NCI-H2081 treated with DMSO at 0.1 percent for 48 hours (cell line): ENCODE measurements around the gene AFAP1L2.

Source experiments
- DNase-seq: peaks from one replicate; lab custom pipeline; 2025; lab: John Stamatoyannopoulos, UW

AFAP1L2 gene

DNA sequence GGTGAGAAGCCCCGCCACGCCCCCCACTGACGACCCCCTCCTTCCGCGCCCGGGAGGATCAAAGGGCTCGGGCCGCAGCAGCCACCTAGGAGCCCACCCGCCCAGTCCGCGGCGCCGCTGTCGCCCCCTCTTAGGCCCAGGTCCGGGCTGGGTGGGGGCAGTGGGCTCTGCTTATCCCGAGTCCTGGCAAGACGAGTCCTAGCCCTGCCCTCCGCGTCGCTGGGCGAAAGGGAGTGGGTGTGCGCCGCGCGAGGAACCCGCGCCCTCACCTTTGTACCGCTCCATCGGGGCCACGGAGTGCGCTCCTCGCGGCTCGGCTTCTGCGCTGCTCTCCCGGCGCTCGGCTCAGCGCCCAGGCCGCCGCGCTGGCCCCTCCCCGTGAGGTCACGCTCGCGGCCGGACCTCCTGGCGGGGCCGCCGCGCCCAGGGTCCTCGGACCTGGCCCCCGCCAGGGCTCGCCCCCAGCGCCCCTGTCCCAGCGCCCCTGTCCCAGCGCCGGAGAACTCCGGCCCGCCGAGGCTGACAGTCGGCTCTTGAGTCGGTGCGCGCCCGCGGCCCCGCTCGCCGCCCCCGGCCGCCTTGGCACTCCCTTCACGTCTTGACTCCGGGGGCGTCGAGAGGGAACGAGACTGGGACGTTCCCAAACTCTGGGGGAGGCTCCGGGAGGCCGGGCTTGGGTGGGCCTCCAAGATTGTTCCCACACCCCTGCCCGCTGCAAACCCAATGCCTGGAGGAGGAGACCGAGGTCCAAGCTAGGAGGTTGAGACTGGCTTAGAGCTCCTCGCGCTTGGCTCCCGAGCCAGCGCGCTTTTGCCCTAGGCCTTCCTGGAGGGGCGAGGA is at the start of gene AFAP1L2:
AFAP1L2 (minus strand) TSS at position 332 of the 840 bp plus-strand sequence; CDS start at position 285, 47 bp downstream.
- no peak for DNase-seq

GRCh38 chr10:114453576-114453975 is 49.3 kb upstream of the AFAP1L2 start:
- no peak for DNase-seq

GRCh38 chr10:114448897-114449296 is 44.6 kb upstream of the AFAP1L2 start:
- no peak for DNase-seq

GRCh38 chr10:114445332-114445731 is 41.0 kb upstream of the AFAP1L2 start:
- no peak for DNase-seq

DNA sequence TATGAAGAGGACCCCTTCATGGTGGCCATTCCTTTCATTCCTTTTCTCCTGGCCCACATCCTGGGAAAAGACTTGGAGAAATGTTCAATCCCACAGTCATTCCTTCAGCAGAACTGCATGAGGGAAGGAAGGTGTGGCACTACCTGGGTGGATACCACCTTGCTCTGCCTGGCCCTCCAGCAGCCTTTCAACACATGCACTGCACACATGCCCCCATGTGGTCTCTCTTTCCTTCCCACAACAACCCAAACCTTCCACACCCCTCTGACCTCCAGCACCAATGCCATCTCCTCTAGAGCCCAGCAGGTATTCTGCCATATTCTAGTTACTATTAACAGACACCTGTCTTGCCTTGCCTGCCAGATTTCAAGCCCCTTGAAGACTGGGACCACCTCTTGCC is 40.5 kb upstream of the AFAP1L2 start:
- no peak for DNase-seq

DNA sequence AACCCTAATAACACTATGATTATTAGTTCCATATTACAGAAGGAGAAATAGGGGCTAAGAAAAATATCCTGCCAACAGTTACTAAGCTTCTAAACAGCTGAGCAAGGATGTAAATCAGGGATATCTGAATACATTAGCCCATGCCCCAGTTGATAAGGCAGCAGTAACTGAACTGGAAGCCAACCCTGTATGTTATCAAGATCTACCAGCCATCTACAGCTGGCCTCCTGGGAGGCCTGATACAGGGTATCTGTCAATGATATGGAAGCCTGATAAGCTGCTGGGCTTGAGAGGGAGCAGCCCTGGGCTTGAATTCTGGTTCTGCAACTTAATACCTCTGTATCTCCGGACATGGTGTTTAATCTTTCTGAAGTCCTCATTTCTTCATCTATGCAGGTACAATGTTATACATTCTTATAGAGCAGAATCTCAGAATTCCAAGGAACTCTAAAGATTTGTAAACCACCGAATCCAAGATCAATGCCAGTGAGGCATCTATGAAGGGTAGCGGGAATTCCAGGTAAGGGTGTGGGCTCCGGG is 37.9 kb upstream of the AFAP1L2 start:
- no peak for DNase-seq

GRCh38 chr10:114441107-114441506 is 36.8 kb upstream of the AFAP1L2 start:
- DNase-seq, result no peak

DNA sequence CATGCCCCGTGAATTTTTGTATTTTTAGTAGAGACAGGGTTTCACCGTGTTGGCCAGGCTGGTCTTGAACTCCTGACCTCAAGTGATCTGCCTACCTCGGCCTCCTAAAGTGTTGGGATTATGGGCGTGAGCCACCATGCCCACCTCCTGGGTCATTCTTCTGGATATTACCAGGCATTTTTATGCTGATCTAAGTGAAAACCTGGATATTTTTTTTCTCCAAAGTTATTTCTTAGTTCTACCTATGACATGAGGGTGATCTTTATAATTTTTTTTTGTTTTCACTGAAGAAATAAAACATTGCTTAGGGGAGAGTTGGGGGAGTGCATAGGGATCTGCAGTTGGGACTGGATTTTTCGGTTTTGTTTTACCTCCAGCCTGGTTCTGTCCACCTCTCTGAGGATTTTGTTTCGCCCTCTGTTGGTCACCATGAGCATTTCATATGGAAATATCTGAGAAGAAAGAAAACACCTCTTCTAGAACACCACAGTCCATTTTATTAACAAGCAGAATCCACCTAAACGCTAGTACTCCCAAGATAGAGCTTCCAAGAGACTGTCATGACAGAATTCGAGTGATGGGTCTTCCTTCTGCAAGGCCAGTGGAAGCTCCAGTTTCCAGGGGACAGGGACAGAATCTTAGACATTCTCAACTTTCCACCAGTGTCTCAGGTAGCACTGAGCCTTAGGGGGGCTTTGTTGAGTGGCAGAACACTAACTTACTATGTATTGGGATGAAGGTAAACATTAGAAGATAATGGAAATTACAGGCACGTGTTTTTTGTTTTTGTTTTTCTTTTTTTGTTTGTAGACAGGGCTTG is 33.4 kb upstream of the AFAP1L2 start:
- DNase-seq, result no peak

GRCh38 chr10:114436941-114437340 is 32.6 kb upstream of the AFAP1L2 start:
- no peak for DNase-seq

GRCh38 chr10:114432566-114433093 is 28.3 kb upstream of the AFAP1L2 start:
- DNase-seq, result no peak

- no peak for DNase-seq
Observed at GRCh38 chr10:114431414-114432135, 27.3 kb upstream of the AFAP1L2 start.

DNA sequence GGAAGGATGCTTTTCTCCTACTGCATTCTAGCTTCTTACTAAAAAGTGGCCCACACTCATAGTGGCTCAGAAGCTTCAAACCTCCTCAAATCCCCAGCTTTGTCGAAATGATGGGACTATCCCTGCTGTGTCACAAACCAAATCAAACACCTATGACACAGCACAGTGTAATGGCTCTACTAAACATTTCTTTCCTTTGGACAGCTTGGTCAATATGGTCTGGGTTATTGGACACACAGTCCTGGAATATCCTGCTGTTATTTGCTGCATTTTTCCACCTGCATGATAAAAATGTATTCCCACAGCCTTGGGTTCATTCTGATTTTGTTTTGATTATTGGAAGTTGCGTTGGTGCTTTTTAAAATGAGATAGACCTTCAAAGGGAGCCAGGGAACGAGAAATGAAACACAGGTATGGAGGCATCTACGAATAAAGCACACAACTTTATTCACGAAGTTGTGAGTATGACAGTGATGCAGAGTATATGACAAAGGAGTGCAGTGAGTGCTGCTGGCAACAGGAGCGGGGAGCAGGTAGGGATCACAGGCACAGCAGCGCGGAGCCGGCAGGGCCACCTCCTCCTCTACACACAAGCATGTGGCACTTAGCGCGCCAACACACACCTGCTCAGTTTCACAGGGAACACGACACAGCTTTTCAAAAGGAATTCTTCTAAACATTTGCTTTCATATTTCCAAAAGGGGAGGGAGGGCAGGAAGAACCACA is 26.5 kb upstream of the AFAP1L2 start:
- no peak for DNase-seq

DNA sequence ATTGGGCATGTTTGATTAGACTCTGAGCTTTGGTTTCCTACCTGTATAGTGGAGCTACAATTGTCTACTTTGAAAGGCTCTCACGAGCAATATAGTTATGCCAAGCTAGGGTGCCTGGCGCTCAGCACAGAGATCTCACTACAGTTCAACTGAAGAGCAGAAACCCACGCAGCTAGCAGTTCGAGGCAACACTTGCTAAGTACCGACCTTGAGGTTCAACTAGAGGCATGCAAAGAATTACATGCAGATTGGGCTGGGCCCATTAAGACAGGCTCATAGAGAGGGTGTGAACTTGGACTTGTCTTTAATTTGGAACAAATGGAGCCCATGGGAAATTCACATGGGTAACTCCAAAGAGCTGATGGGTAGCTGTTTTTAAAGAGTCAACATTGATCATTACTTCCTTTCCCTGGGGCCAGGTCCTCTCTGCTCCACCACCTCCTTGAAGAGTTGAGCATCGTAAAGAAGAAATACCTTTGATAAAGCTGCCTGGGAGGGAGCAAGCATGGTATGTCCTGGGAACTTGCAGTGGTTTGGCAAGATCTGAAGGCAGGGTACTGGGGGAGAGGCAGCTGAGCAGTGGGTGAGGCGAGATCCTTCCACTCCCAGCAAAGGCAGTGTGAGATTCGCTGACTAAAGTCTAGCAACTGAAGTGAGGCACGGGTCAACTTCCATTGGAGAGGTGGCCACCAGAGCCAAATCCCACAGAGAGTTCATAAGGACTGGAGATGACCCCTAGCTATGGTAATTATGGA is 25.5 kb upstream of the AFAP1L2 start:
- no peak for DNase-seq

DNA sequence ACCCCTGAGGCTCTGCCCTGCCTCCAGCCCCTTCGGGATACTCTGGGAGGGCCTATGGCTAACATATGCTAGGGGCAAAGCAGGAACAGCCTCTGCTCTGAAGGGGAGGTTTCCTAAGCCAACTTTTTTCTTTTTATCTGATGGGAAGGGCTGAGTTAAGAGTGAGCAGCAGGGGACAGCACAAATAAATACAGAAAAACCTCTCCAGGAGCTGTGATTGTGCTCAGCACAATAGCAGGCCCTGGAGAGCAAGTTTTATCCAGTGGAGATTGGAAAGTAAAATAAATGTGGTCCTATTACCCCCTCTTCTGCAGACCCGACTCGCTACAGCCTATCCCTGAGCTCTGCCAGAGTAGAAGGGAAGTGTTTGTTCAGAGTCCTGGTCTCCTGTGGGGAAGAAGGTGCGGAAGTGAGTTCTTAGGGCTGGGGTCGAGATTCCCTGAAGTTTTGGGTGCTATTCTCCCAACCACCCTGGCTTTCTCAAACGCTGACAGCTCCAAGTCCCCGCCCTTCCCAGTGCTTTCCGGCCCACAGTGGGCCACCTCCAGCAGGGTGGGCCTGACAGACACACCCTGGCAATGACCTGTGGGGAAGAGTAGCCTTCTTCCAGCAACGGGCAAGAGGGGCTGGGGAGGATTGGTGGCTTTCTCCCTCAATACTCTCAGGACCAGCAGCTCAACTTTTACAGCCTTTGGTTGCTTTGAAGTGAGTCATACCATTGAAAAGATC is 23.0 kb upstream of the AFAP1L2 start:
- no peak for DNase-seq

- DNase-seq, result no peak
Observed at GRCh38 chr10:114426476-114426875, 22.2 kb upstream of the AFAP1L2 start.

GRCh38 chr10:114420811-114421485 is 16.6 kb upstream of the AFAP1L2 start:
- DNase-seq, result no peak

GRCh38 chr10:114418109-114418508 is 13.8 kb upstream of the AFAP1L2 start:
- DNase-seq, result no peak

DNA sequence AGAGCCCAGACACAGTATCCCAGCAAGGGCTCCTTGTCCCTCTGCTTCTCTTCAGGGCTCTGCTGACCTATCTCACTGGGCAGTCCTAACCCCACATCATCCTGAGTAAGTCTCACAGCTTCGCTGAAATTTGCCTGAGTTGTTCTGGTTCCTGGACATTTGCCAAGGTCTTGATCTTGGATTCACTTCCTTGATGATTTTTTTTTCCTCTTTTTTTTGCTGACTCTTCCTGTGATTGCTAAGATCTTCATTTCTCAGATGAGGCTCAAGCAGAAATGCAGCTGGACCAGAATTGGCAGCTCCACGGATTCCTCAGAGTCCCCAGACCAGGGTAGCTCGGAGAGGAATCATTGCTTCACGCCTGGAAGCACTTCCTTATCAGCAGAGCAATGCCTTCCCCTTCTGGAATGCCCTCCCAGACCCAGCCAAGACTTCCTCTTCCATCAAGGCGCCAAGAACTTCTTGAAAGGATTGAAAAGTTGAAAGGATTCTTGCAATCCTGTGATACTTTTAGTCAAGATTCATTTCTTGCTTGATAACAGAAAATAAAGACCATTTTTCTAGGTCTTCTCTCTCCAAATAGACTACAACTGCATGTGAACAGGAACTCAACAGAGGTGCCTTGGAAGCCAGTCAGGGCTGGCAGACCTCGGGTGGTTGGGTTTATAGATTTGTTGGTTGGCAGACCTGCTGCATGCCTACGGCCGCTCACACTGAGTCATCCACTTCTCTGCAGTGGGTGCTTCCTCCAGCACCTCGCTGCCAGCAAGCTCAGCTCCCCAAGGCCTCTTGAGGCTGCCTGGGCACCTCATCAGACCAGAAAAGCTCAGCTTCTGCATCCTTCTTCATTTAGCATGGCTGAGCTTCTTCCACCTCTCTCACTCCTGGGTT is 8.8 kb upstream of the AFAP1L2 start:
- no peak for DNase-seq
